H1 (cell line): Measurements from ENCODE around the gene RAD51B. TPM values are rescaled to one million over a fixed set of nuclear protein-coding genes. Genes with fewer than 3 reads are reported as not detected.

Source experiments
- CTCF ChIA-PET: fragments of 300-600 bp; sonication (Branson Sonifier 250); formaldehyde crosslinking; loops from one replicate; lab custom pipeline; 2021; ENCODE audit not compliant: partially characterized antibody; lab: Charles Lee
- POLR2A ChIA-PET: fragments of 300-600 bp; sonication (Branson Sonifier 250); formaldehyde crosslinking; loops from one replicate; lab custom pipeline; 2021; ENCODE audit warnings: inconsistent platforms; ENCODE audit not compliant: partially characterized antibody; lab: Charles Lee
- DNase-seq, 2 experiments: peaks; one replicate each; pipeline versions ENCODE4 v3.0.0 to v3.0.0-alpha.2; 2010 to 2022; ENCODE audit warnings: low spot score in 2 of 2, low read depth in 1 of 2, mixed read lengths in 1 of 2
- FAIRE-seq: peaks from 2 replicates; lab custom pipeline; 2011; peaks lifted over from hg19 to GRCh38; lab: Jason Lieb, UNC
- H2AFZ ChIP-seq: 2 replicates; pipeline ENCODE4 v1.8.1; 2012; ENCODE audit warnings: low read length, inconsistent platforms
- H2AK5ac ChIP-seq: 2 replicates; pipeline ENCODE4 v1.6.1; 2013; ENCODE audit warnings: low read depth, low read length
- H2BK120ac ChIP-seq: replicated peaks from 2 replicates; pipeline ENCODE3; 2013; ENCODE audit warnings: low read depth, low read length, inconsistent platforms
- H2BK12ac ChIP-seq: 2 replicates; pipeline ENCODE4 v1.6.1; 2013; ENCODE audit warnings: low read depth, low read length
- H2BK15ac ChIP-seq: 2 replicates; pipeline ENCODE4 v1.6.1; 2013; ENCODE audit warnings: low read length
- H2BK20ac ChIP-seq: 2 replicates; pipeline ENCODE4 v1.6.1; 2013; ENCODE audit warnings: low read length
- H2BK5ac ChIP-seq: 2 replicates; pipeline ENCODE4 v1.6.1; 2013; ENCODE audit warnings: low read depth, low read length
- H3K14ac ChIP-seq: 2 replicates; pipeline ENCODE4 v1.6.1; 2013; ENCODE audit warnings: inconsistent platforms; ENCODE audit not compliant: insufficient read length
- H3K18ac ChIP-seq: 2 replicates; pipeline ENCODE4 v1.6.1; 2013; ENCODE audit warnings: low read length; ENCODE audit errors: extremely low read depth
- H3K23ac ChIP-seq: 2 replicates; pipeline ENCODE4 v1.6.1; 2013; ENCODE audit warnings: inconsistent platforms; ENCODE audit not compliant: insufficient read length
- H3K23me2 ChIP-seq: 2 replicates; pipeline ENCODE4 v1.6.1; 2013; ENCODE audit warnings: low read depth, low read length
- H3K27ac ChIP-seq: 2 replicates; pipeline ENCODE4 v1.6.1; 2011; ENCODE audit warnings: low read depth, low read length, inconsistent platforms
- H3K27me3 ChIP-seq, 4 experiments: replicated peaks in 1 of 4; 1 replicate in 1 of 4; 2 replicates in 3 of 4; pipeline versions ENCODE4 v1.6.1 to v1.8.1; 2011 to 2013; ENCODE audit warnings: low read length in 3 of 4, mild to moderate bottlenecking in 3 of 4, inconsistent platforms in 2 of 4, mixed read lengths in 2 of 4, moderate library complexity in 1 of 4; ENCODE audit not compliant: control insufficient read depth in 3 of 4, insufficient read depth in 3 of 4; ENCODE audit errors: extremely low read depth in 1 of 4
- H3K36me3 ChIP-seq, 4 experiments: 2 replicates each; pipeline versions ENCODE4 v1.6.1 to v1.8.1; 2011 to 2013; ENCODE audit warnings: mild to moderate bottlenecking in 4 of 4, low read length in 3 of 4, moderate library complexity in 2 of 4, control low read depth in 1 of 4, inconsistent platforms in 1 of 4; ENCODE audit not compliant: insufficient read depth in 4 of 4, control insufficient read depth in 2 of 4
- H3K4ac ChIP-seq: replicated peaks from 2 replicates; pipeline ENCODE3; 2013; ENCODE audit warnings: low read length, low read depth, mixed read lengths, inconsistent platforms; ENCODE audit not compliant: insufficient read length
- H3K4me1 ChIP-seq, 4 experiments: replicated peaks in 1 of 4; 1 replicate in 1 of 4; 2 replicates in 3 of 4; pipeline versions ENCODE4 v1.6.1 to v1.8.1; 2011 to 2013; ENCODE audit warnings: low read length in 3 of 4, inconsistent platforms in 2 of 4, mixed read lengths in 1 of 4; ENCODE audit not compliant: insufficient read depth in 4 of 4, control insufficient read depth in 3 of 4
- H3K4me2 ChIP-seq, 2 experiments: 2 replicates each; pipeline versions ENCODE4 v1.6.1 to v1.8.1; 2011 to 2013; ENCODE audit warnings: low read depth in 2 of 2, low read length in 2 of 2, control low read depth in 1 of 2, inconsistent platforms in 1 of 2, mild to moderate bottlenecking in 1 of 2; ENCODE audit not compliant: insufficient read depth in 1 of 2
- H3K4me3 ChIP-seq, 4 experiments: fragments of 200-600, 300-600 bp in 1 of 4; sonication (generic), shearing (Covaris generic), sonication (Bioruptor Twin) in 1 of 4; 2 replicates each; pipeline versions ENCODE4 v1.5.1 to v1.8.1; 2011 to 2016; ENCODE audit warnings: low read length in 4 of 4, low read depth in 3 of 4, control low read depth in 2 of 4, inconsistent platforms in 2 of 4, mild to moderate bottlenecking in 2 of 4, mixed read lengths in 1 of 4, moderate library complexity in 1 of 4; ENCODE audit not compliant: insufficient read depth in 2 of 4; ENCODE audit errors: extremely low read depth in 1 of 4
- H3K56ac ChIP-seq: replicated peaks from 2 replicates; pipeline ENCODE3; 2013; ENCODE audit warnings: low read depth, mild to moderate bottlenecking, mixed read lengths, low read length, inconsistent platforms; ENCODE audit not compliant: insufficient read length
- H3K79me1 ChIP-seq: 2 replicates; pipeline ENCODE4 v1.6.1; 2013; ENCODE audit warnings: low read depth, low read length, control low read depth
- H3K79me2 ChIP-seq, 2 experiments: 2 replicates each; pipeline versions ENCODE4 v1.6.1 to v1.8.1; 2012 to 2013; ENCODE audit warnings: low read length in 2 of 2, mild to moderate bottlenecking in 2 of 2, inconsistent platforms in 1 of 2; ENCODE audit not compliant: insufficient read depth in 2 of 2, control insufficient read depth in 1 of 2
- H3K9ac ChIP-seq, 4 experiments: replicated peaks in 1 of 4; 1 replicate in 1 of 4; 2 replicates in 3 of 4; pipeline versions ENCODE4 v1.6.1 to v1.8.1; 2011 to 2013; ENCODE audit warnings: low read depth in 3 of 4, low read length in 3 of 4, control low read depth in 2 of 4, mild to moderate bottlenecking in 2 of 4, moderate library complexity in 2 of 4, inconsistent platforms in 1 of 4; ENCODE audit errors: extremely low read depth in 1 of 4
- H3K9me3 ChIP-seq, 2 experiments: 2 replicates each; pipeline versions ENCODE4 v1.6.1 to v1.8.1; 2012 to 2013; ENCODE audit warnings: mild to moderate bottlenecking in 2 of 2, moderate library complexity in 2 of 2, control low read depth in 1 of 2, inconsistent platforms in 1 of 2, low read depth in 1 of 2, low read length in 1 of 2, mixed read lengths in 1 of 2; ENCODE audit not compliant: insufficient read depth in 2 of 2
- H4K20me1 ChIP-seq, 2 experiments: replicated peaks in 1 of 2; 2 replicates each; pipeline versions ENCODE3 to v1.8.1; 2011 to 2013; ENCODE audit warnings: inconsistent platforms in 2 of 2, low read length in 2 of 2, mild to moderate bottlenecking in 1 of 2; ENCODE audit not compliant: insufficient read depth in 2 of 2, control insufficient read depth in 1 of 2
- H4K5ac ChIP-seq: 2 replicates; pipeline ENCODE4 v1.6.1; 2013; ENCODE audit warnings: low read length, low read depth, mixed read lengths, inconsistent platforms; ENCODE audit not compliant: insufficient read length
- H4K8ac ChIP-seq: 2 replicates; pipeline ENCODE4 v1.8.0; 2013; ENCODE audit warnings: mild to moderate bottlenecking, moderate library complexity, low read length, inconsistent platforms; ENCODE audit not compliant: insufficient read depth; ENCODE audit errors: extremely low read depth
- H4K91ac ChIP-seq: replicated peaks from 2 replicates; pipeline ENCODE3; 2013; ENCODE audit warnings: low read length, mixed read lengths, inconsistent platforms; ENCODE audit not compliant: insufficient read length
- JUND ChIP-seq: IDR thresholded peaks from 2 replicates; pipeline ENCODE4 v1.6.1; 2011; ENCODE audit warnings: mild to moderate bottlenecking, improper control_type of control experiment, low read length
- WGBS, 2 experiments: shearing (Covaris generic) in 1 of 2; methylation state at CpG; one replicate each; pipeline versions ENCODE4 v1.1.6 to v1.1.7; 2013 to 2015; ENCODE audit warnings: low lambda C conversion rate in 2 of 2, mixed read lengths in 2 of 2, inconsistent platforms in 1 of 2, low coverage in 1 of 2, missing lambda C conversion rate in 1 of 2; ENCODE audit not compliant: insufficient replicate concordance in 2 of 2, insufficient coverage in 1 of 2, insufficient read length in 1 of 2; ENCODE audit errors: extremely low coverage in 1 of 2, missing lambda C conversion rate in 1 of 2; 5-methylcytosine and 5-hydroxymethylcytosine counted together
- polyA plus RNA-seq, 7 experiments: library from polyadenylated mRNA; depleted of rRNA in 3 of 7; stranded (reverse) in 5 of 7; unstranded in 2 of 7; fragments of >200 nt in 5 of 7; fragments of 200-250 nt in 2 of 7; gene quantifications; 1 replicate in 5 of 7; 2 replicates in 1 of 7; 4 replicates in 1 of 7; pipeline versions ENCODE4 v1.2.1 to v1.2.3, GENCODE V29; 2011 to 2013; ENCODE audit warnings: missing spikeins in 2 of 7, mixed read lengths in 2 of 7
- total RNA-seq: library from RNA; stranded (reverse); fragmentation: NEBNext Ultra II Directional; extraction: Animal tissue kit (Norgen Biotek cat#: 25700); gene quantifications from 2 replicates; pipeline ENCODE4 v1.2.1, GENCODE V29; 2021

The RAD51B gene
- total and polyA plus RNA-seq, 2 of the 8 experiments (the other 6 are each of a cell fraction or from before 2014, with no cell fraction given) = 3.9 to 14.9 TPM

DNA sequence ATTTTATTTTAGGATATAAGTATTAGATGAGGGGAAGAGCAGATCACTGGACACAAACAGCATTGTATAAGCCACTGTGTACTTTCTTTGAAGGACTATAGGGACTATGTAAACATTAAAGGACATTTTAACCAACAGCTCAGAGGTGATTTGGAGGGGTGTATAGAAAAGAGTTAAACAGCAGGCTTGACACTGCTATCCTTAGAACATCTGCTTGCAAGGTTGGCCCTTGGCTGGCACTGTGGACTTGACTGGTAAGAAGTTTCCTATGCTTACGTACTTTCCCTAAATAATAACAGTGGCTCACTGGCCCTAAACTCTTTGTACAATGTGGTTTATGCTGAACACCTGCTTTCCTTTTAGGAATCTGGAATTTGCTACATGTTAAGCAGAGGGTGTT, 31.9 kb upstream of the RAD51B start:
- H3K4me2 ChIP-seq = no peak overlapping the region
- no peaks in the 10 kb centered on the region for H3K9me3 ChIP-seq
- no peak overlapping the region for H3K4ac ChIP-seq
- FAIRE-seq (no peak), DNase-seq (no peak)
- H3K23ac ChIP-seq = no peak overlapping the region
- H4K20me1 ChIP-seq = peaks cover 0 to 4% of the 10 kb centered on the region in 2 experiments
- H3K36me3 ChIP-seq = peaks cover 26 to 77% (median 59%) of the 10 kb centered on the region in 4 experiments
- no peak overlapping the region for H4K91ac ChIP-seq
- no peaks in the 10 kb centered on the region for H3K23me2 ChIP-seq
- no peak overlapping the region for H2BK12ac ChIP-seq
- no peak overlapping the region for H3K14ac ChIP-seq
- H3K27ac ChIP-seq = no peak overlapping the region
- H3K79me1 ChIP-seq = no peaks in the 10 kb centered on the region
- H4K5ac ChIP-seq = no peak overlapping the region
- no peak overlapping the region for H3K4me3 ChIP-seq
- CTCF ChIA-PET = no interaction called here
- no peak for TF ChIP-seq JUND
- 95% methylated on average over 1 of the region's 1 CpG; no CpG with 5 or more reads in 1 of the 2 experiments for WGBS, 2 experiments
- no peak overlapping the region for H3K9ac ChIP-seq
- H2AFZ ChIP-seq = no peak overlapping the region
- H3K79me2 ChIP-seq = no peaks in the 10 kb centered on the region
- no peak overlapping the region for H2BK15ac ChIP-seq
- H2BK20ac ChIP-seq = no peak overlapping the region
- no peak overlapping the region for H4K8ac ChIP-seq
- no peak overlapping the region for H3K18ac ChIP-seq
- no peaks in the 10 kb centered on the region for H3K27me3 ChIP-seq
- H2BK120ac ChIP-seq = no peak overlapping the region
- H2BK5ac ChIP-seq = no peak overlapping the region
- no peak overlapping the region for H3K56ac ChIP-seq
- no peak overlapping the region for H2AK5ac ChIP-seq
- POLR2A ChIA-PET = no interaction called here
- H3K4me1 ChIP-seq = no peaks in the 10 kb centered on the region
